NT2/D1 (cell line): ENCODE measurements around the gene CPSF7.

ENCODE experiments used
- SUZ12 ChIP-seq: IDR thresholded peaks from 2 replicates; pipeline ENCODE4 v1.6.1; 2011; ENCODE audit not compliant: insufficient read length, insufficient read depth; ENCODE audit errors: extremely low read depth
- YY1 ChIP-seq: IDR thresholded peaks from 2 replicates; pipeline ENCODE4 v1.6.1; 2011; ENCODE audit not compliant: insufficient read length, insufficient read depth
- ZNF274 ChIP-seq: IDR thresholded peaks from 2 replicates; pipeline ENCODE4 v1.6.1; 2011; ENCODE audit warnings: mild to moderate bottlenecking, low read depth, low read length

DNA sequence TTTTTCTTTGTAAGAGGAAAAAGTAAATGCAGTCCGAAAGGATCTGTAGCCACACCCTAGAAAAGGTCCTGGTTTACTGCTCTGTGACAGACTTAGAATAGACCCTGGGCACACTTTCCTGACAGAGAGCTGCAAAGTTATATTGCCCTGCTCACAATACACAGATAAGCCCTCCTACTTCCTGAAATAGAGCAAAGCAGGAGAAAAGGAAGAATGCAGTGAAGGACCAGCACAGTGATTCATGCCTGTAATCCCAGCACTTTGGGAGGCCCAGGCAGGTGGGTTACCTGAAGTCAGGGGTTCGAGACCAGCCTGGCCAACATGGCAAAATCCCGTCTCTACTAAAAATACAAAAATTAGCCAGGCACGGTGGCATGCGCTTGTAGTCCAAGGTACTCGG lies 70.3 kb downstream of the CPSF7 start:
- TF ChIP-seq YY1 (no peak), ZNF274 (no peak), SUZ12 (no peak)
